OCI-LY7 (cell line): ENCODE measurements around the gene CD59.

ENCODE experiments used
- EZH2phosphoT487 ChIP-seq: fragments of 200-600 bp; sonication (generic); IDR thresholded peaks from 2 replicates; pipeline ENCODE4 v1.6.1; 2018; ENCODE audit warnings: low read depth, borderline replicate concordance, mild to moderate bottlenecking, mixed run types, antibody characterized with exemption, low read length, moderate library complexity, mixed read lengths
- TF ChIP-seq, protein P1 (sequence below): fragments of 200-600 bp; sonication (generic); conservative IDR thresholded peaks from 2 replicates; pipeline ENCODE4 v1.5.1; 2014; ENCODE audit warnings: mild to moderate bottlenecking, antibody characterized with exemption, low read length, moderate library complexity, mixed read lengths

DNA sequence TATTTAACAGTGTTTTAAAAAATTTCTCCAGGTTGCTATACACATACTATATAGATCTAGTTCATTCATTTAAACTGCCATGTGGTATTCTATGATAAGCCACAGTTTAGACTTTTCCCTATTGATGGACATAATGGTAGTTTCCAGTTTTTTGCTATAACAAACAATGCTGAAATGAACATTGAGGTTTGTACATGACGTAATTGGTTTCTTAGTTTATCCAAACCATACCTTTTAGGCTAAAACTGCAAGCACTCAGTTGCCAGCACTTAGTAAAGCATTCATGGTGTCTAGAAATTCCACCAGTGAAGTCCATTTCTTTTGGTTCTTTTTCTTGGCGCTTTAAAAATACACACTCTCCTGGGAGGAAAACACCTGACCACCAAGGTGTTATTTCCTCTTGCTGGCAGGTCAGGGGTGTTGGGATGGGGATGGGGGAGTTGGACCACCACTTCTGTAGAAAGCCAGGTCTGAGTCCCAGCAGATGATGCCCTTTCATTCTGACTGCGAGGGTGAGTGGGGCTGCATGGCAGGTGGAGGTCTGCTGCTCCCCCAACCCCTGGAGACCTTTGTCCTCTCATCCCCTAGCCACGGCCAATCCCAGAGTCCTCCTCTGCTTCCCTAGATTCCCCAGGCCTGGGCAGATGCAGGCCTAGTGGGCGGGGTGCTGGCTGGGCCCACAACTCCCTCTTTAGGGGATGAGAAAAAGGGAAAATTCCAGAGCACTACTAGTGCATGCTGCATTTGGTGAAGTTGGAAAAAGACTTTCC, 76.7 kb downstream of the CD59 start:
- TF ChIP-seq, protein P1, sequence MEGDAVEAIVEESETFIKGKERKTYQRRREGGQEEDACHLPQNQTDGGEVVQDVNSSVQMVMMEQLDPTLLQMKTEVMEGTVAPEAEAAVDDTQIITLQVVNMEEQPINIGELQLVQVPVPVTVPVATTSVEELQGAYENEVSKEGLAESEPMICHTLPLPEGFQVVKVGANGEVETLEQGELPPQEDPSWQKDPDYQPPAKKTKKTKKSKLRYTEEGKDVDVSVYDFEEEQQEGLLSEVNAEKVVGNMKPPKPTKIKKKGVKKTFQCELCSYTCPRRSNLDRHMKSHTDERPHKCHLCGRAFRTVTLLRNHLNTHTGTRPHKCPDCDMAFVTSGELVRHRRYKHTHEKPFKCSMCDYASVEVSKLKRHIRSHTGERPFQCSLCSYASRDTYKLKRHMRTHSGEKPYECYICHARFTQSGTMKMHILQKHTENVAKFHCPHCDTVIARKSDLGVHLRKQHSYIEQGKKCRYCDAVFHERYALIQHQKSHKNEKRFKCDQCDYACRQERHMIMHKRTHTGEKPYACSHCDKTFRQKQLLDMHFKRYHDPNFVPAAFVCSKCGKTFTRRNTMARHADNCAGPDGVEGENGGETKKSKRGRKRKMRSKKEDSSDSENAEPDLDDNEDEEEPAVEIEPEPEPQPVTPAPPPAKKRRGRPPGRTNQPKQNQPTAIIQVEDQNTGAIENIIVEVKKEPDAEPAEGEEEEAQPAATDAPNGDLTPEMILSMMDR: no peak
- no peak for TF ChIP-seq EZH2phosphoT487
